Erythroblast (primary cell): ENCODE results near the gene IP6K1.

ENCODE experiments used
- GATA1 ChIP-seq: IDR thresholded peaks from 2 replicates; pipeline ENCODE4 v1.6.1; 2011; ENCODE audit warnings: low read depth, mild to moderate bottlenecking, control low read depth, low read length, moderate library complexity
- POLR2A ChIP-seq: IDR thresholded peaks from 2 replicates; pipeline ENCODE4 v1.6.1; 2011; ENCODE audit warnings: mild to moderate bottlenecking, low read length

DNA sequence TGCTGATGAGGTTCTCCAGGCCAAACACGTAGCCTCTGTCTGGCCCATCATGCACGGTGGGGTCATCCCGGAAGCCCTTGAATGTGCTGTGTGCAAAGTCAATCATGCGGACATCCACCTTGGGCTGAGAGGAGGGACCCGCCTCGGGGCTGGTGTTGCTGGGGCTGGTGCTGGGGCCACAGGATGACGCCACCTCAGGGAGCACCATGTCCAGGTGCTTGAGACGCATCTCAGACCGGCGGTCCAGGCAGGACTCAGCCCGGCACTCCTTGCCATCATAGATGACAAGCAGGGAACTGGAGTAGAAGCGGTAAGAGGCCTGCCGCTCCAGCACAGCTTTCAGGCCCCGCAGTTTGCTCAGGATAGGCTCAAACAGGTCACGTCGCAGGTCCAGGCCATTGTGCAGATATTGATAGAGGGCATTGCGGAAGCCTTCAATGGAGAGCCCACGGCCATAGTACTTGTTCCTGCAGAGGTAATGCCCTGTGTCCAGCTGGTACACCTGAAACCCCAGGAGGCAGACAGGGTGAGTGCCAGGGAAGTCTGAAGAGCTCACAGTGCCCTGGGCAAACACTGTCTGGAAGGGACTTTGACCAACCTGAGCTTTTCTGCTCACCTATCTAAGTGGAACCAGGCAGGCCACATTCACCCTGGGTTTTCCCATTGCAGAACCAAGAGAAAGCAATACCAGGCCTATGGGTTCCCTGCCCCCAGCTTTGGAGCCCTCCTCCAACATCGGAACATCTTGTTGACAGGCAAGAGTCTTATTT is 59.0 kb downstream of the IP6K1 start:
- TF ChIP-seq POLR2A (no peak), GATA1 (no peak)
